ENCODE data around the gene PTPRM.

Gene PTPRM

DNA sequence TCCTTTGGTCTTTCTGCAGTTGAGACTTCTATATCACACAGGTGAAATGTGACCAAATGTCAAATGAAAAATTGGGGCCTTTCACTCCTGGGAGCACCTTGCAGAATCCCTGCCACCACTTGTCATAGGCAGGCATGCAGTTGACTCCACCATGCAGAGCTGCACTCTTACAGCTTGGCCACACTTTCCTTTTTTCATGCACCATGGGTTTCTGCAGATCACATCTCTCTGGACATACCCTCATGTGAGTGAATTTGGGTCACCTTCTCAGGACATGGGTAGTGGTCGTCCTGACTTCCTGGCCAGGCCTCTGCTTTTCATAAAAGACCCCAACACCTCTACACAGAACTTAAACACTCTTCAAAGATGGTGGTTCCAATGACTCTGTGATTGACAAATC is 887.0 kb downstream of the PTPRM start:
- no peak overlapping the region for H3K4me2 ChIP-seq (ENCODE audit: low read depth, low read length)
- no peak for DNase-seq
- no peaks in the 10 kb centered on the region for H3K4me1 ChIP-seq (ENCODE audit: low read length)
- no peak overlapping the region for H3K4me3 ChIP-seq (ENCODE audit: low read length)
- TF ChIP-seq, protein P1, sequence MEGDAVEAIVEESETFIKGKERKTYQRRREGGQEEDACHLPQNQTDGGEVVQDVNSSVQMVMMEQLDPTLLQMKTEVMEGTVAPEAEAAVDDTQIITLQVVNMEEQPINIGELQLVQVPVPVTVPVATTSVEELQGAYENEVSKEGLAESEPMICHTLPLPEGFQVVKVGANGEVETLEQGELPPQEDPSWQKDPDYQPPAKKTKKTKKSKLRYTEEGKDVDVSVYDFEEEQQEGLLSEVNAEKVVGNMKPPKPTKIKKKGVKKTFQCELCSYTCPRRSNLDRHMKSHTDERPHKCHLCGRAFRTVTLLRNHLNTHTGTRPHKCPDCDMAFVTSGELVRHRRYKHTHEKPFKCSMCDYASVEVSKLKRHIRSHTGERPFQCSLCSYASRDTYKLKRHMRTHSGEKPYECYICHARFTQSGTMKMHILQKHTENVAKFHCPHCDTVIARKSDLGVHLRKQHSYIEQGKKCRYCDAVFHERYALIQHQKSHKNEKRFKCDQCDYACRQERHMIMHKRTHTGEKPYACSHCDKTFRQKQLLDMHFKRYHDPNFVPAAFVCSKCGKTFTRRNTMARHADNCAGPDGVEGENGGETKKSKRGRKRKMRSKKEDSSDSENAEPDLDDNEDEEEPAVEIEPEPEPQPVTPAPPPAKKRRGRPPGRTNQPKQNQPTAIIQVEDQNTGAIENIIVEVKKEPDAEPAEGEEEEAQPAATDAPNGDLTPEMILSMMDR (IDR thresholded peaks at IDR 0.05; ENCODE audit: low read length), result no peak
- no peak for TF ChIP-seq EZH2 (optimal IDR thresholded peaks at IDR 0.05; ENCODE audit: low read depth, low read length)
- TF ChIP-seq EZH2phosphoT487 (IDR thresholded peaks at IDR 0.05; ENCODE audit: low read length), result no peak
- H3F3A ChIP-seq (ENCODE audit: insufficient read depth, low read length), result no peaks in the 10 kb centered on the region
- H3K27ac ChIP-seq (ENCODE audit: low read length), result no peak overlapping the region
- H4K20me1 ChIP-seq (ENCODE audit: insufficient read depth, low read length), result no peaks in the 10 kb centered on the region
- no peaks in the 10 kb centered on the region for H3K9me3 ChIP-seq (replicated peaks; ENCODE audit: insufficient read depth, low read length)
- no peak overlapping the region for H2AFZ ChIP-seq (ENCODE audit: low read length)
- H3K36me3 ChIP-seq (replicated peaks; ENCODE audit: insufficient read depth, low read length), result no peaks in the 10 kb centered on the region
- no peaks in the 10 kb centered on the region for H3K27me3 ChIP-seq (replicated peaks; ENCODE audit: insufficient read depth, low read length)
- no peaks in the 10 kb centered on the region for H3K9me2 ChIP-seq (replicated peaks; ENCODE audit: insufficient read depth, low read length)
- H3K79me2 ChIP-seq (ENCODE audit: low read length), result no peaks in the 10 kb centered on the region
- no peak overlapping the region for H3K9ac ChIP-seq (ENCODE audit: low read length)

DNA sequence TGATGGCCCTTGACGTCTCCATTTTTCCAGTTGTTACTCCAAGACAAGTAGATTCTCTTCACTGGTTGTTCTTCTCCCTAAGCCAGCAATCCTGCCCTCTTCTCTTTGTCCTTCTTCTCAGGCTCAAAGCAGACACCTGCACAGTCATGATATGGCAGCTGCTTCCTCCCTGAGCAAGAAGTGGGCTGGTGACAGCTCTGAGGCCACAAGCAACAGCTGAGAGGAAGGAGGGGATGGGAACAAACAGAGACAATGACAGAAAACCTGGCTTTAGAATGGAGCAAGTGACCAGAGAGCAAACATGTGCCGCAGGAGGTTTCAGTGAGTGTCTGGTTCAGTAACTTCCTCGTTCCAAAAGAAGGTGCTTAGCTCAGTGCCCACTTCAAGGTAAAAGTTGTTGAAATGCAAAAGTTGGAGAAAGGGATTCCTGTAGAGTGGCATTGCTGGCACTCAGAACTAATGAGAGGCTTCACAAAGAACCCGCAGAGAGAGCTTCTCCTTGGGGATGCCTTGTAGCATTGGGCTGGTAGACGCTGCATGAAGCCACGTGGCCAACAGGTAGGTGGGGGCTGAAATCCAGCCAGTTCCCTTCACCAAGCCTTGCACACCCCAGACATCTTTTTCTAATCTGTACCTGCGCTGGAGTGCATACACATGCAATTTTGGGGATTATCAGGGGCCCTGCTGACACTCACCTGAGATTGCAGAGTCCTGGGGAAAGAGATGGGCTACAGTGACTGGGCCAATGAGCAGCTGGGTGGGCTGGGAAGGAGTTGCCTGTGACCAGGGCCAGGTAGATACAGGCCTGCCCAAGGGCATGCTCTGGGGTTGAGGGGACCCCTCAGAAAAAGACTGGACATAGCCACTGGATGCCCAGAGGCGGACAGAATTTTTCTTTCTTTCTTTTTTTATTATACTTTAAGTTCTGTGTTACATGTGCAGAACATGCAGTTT is 888.8 kb downstream of the PTPRM start:
- no peaks in the 10 kb centered on the region for H3K36me3 ChIP-seq (replicated peaks; ENCODE audit: insufficient read depth, low read length)
- no peaks in the 10 kb centered on the region for H4K20me1 ChIP-seq (ENCODE audit: insufficient read depth, low read length)
- H3K4me3 ChIP-seq (ENCODE audit: low read length), result no peak overlapping the region
- no peaks in the 10 kb centered on the region for H3K27me3 ChIP-seq (replicated peaks; ENCODE audit: insufficient read depth, low read length)
- H2AFZ ChIP-seq (ENCODE audit: low read length), result no peak overlapping the region
- H3K9me3 ChIP-seq (replicated peaks; ENCODE audit: insufficient read depth, low read length), result no peaks in the 10 kb centered on the region
- H3K9ac ChIP-seq (ENCODE audit: low read length), result no peak overlapping the region
- no peaks in the 10 kb centered on the region for H3K79me2 ChIP-seq (ENCODE audit: low read length)
- H3K27ac ChIP-seq (ENCODE audit: low read length), result no peak overlapping the region
- no peak overlapping the region for H3K4me2 ChIP-seq (ENCODE audit: low read depth, low read length)
- no peaks in the 10 kb centered on the region for H3K9me2 ChIP-seq (replicated peaks; ENCODE audit: insufficient read depth, low read length)
- H3K4me1 ChIP-seq (ENCODE audit: low read length), result no peaks in the 10 kb centered on the region
- H3F3A ChIP-seq (ENCODE audit: insufficient read depth, low read length), result no peaks in the 10 kb centered on the region
- TF ChIP-seq EZH2 (optimal IDR thresholded peaks at IDR 0.05; ENCODE audit: low read depth, low read length) (no peak), EZH2phosphoT487 (IDR thresholded peaks at IDR 0.05; ENCODE audit: low read length) (no peak)
- TF ChIP-seq, protein P1 (IDR thresholded peaks at IDR 0.05; ENCODE audit: low read length), result no peak
- DNase-seq, result no peak
